ENCODE measurements around the gene MTG2. TPM values are rescaled to one million over a fixed set of nuclear protein-coding genes. Genes with fewer than 3 reads are reported as not detected.

MTG2 gene
- total RNA-seq, 1 donor from 2014 or later = 13.3 TPM

GRCh38 chr20:62217913-62218773 lies 35.3 kb downstream of the MTG2 start:
- DNase-seq (ENCODE audit: extremely low spot score in 2 of 2) = no peak
- Histone ChIP-seq H3K4me1 (peaks cover 22% of the 10 kb centered on the region), H3K27ac (no peak overlapping the region), H3K27me3 (peaks cover 11% of the 10 kb centered on the region), H3K9me3 (no peaks in the 10 kb centered on the region), H3K4me3 (no peak overlapping the region), H3K36me3 (no peaks in the 10 kb centered on the region)
- TF ChIP-seq POLR2AphosphoS5 (IDR thresholded peaks at IDR 0.05; ENCODE audit: insufficient read depth in 1 of 2, low read depth in 1 of 2) (no peak), POLR2A (IDR thresholded peaks at IDR 0.05) (no peak)
- TF ChIP-seq, protein P1, sequence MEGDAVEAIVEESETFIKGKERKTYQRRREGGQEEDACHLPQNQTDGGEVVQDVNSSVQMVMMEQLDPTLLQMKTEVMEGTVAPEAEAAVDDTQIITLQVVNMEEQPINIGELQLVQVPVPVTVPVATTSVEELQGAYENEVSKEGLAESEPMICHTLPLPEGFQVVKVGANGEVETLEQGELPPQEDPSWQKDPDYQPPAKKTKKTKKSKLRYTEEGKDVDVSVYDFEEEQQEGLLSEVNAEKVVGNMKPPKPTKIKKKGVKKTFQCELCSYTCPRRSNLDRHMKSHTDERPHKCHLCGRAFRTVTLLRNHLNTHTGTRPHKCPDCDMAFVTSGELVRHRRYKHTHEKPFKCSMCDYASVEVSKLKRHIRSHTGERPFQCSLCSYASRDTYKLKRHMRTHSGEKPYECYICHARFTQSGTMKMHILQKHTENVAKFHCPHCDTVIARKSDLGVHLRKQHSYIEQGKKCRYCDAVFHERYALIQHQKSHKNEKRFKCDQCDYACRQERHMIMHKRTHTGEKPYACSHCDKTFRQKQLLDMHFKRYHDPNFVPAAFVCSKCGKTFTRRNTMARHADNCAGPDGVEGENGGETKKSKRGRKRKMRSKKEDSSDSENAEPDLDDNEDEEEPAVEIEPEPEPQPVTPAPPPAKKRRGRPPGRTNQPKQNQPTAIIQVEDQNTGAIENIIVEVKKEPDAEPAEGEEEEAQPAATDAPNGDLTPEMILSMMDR (IDR thresholded peaks at IDR 0.05) = no peak
- intact Hi-C loops (cut with DNase I) = no loop called here

DNA sequence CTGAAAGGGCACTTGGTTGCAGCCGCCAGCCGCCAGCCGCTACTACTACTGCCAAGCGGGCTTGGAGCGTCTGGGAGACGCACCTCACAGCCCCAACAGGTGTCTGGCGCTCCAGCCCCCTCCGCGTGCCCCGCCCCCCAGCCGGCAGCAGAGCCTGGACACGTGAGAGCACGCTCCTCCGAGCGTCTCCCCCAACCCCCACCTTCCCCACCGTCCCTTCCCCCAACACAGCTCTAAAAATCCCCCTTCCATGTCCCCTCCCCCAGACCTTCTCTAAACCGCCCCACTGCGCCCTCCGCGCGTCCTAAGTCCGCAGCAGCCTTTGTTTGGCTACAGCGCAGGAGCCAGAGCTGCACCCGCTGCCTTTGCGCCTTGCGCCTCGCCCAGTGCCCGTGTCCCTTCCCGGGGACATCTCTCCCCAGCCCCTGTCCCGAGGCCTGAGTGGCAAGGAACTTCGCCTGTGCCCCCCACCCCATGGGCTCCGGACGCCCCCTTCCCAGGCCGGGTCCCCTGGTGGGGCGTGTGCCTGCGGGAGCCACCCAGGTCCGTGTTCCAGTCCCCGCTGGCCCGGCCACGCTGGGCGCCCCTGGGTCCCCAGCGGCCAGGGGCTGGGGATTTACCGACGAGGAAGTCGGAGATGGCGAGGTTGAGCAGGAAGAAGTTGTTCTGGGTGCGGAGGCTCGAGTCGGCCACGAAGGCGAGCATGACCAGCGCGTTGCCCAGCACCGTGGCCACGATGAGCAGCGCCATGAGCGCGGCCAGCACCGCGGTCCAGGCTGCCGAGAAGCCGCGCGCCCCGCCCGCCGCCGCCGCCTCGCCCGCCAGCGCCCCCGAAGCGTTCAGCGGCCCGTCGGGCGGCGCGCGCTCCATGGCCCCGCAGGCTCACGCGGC lies 36.5 kb downstream of the MTG2 start:
- Histone ChIP-seq H3K36me3 (no peaks in the 10 kb centered on the region), H3K27ac (no peak overlapping the region), H3K4me1 (peaks cover 22% of the 10 kb centered on the region), H3K4me3 (peak overlapping the region in 1 of 2 donors; percentile 42), H3K9me3 (no peaks in the 10 kb centered on the region), H3K27me3 (peaks cover 11% of the 10 kb centered on the region)
- TF ChIP-seq POLR2A (IDR thresholded peaks at IDR 0.05) (no peak), POLR2AphosphoS5 (IDR thresholded peaks at IDR 0.05; ENCODE audit: insufficient read depth in 1 of 2, low read depth in 1 of 2) (no peak)
- TF ChIP-seq, protein P1 (IDR thresholded peaks at IDR 0.05) = no peak
- DNase-seq (ENCODE audit: extremely low spot score in 2 of 2) = no peak
- intact Hi-C loops (cut with DNase I) = no loop called here

GRCh38 chr20:62219992-62220665 lies 37.3 kb downstream of the MTG2 start, which contains the start of gene HRH3:
TSS of gene HRH3 (minus strand) at chr20:62220278. CDS start at chr20:62219970, 308 bp downstream.
- DNase-seq (ENCODE audit: extremely low spot score in 2 of 2) = no peak
- peak within 1 kb of the TSS in 1 of 2 donors; percentile 42 for H3K4me3 ChIP-seq
- intact Hi-C loops (cut with DNase I) = no loop called here
- H3K27me3 ChIP-seq = peaks cover 11% of the 10 kb centered on the region
- no peak within 1 kb of the TSS for H3K27ac ChIP-seq
- no peaks in the 10 kb centered on the region for H3K36me3 ChIP-seq
- no peaks in the 10 kb centered on the region for H3K9me3 ChIP-seq
- H3K4me1 ChIP-seq = peaks cover 22% of the 10 kb centered on the region
- TF ChIP-seq POLR2AphosphoS5 (IDR thresholded peaks at IDR 0.05; ENCODE audit: insufficient read depth in 1 of 2, low read depth in 1 of 2) (no peak), POLR2A (IDR thresholded peaks at IDR 0.05) (no peak)
- TF ChIP-seq, protein P1 (IDR thresholded peaks at IDR 0.05) = no peak

GRCh38 chr20:62220666-62221568 lies 38.1 kb downstream of the MTG2 start:
- H3K4me3 ChIP-seq = peak overlapping the region in 1 of 2 donors; percentile 42
- intact Hi-C loops (cut with DNase I) = no loop called here
- no peak overlapping the region for H3K27ac ChIP-seq
- H3K4me1 ChIP-seq = peaks cover 22% of the 10 kb centered on the region
- no peaks in the 10 kb centered on the region for H3K36me3 ChIP-seq
- no peaks in the 10 kb centered on the region for H3K9me3 ChIP-seq
- peaks cover 11% of the 10 kb centered on the region for H3K27me3 ChIP-seq
- TF ChIP-seq, protein P1 (IDR thresholded peaks at IDR 0.05) = no peak
- no peak for TF ChIP-seq POLR2A (IDR thresholded peaks at IDR 0.05)
- DNase-seq (ENCODE audit: extremely low spot score in 2 of 2) = no peak
